IMR-90 (cell line): ENCODE measurements around the gene COL5A1. TPM values are rescaled to one million over a fixed set of nuclear protein-coding genes. Genes with fewer than 3 reads are reported as not detected.
A peak's percentile ranks its signal among the peaks of the same experiment; 100 is the strongest.

Experiments
- ATAC-seq: fragments of 200-7000 bp; cut with Tn5 transposase; 2 replicates; pipeline ENCODE4 v1.9.1; 2020; ENCODE audit warnings: low read depth, mild to moderate bottlenecking, moderate library complexity
- BruUV-seq: library from RNA; stranded (reverse); fragments of 400-500 nt; replicated peaks from 2 replicates; lab custom pipeline; 2021; lab: Mats Ljungman, UMichigan
- CTCF ChIA-PET: fragments of 300-600 bp; formaldehyde crosslinking; extraction: SDS; loops from one replicate; lab custom pipeline; 2021; ENCODE audit warnings: antibody characterized with exemption; lab: Yijun Ruan, JAX
- POLR2A ChIA-PET: fragments of 300-600 bp; sonication (Branson Sonifier 250); formaldehyde crosslinking; loops from one replicate; lab custom pipeline; 2022; ENCODE audit warnings: antibody characterized with exemption; ENCODE audit not compliant: unreplicated experiment; lab: Charles Lee
- DNase-seq: peaks from one replicate; pipeline ENCODE4 v3.0.0; 2013
- H2AFZ ChIP-seq: replicated peaks from 2 replicates; pipeline ENCODE3; 2013; ENCODE audit warnings: low read length, mild to moderate bottlenecking; ENCODE audit not compliant: poor library complexity
- H2AK5ac ChIP-seq: 2 replicates; pipeline ENCODE4 v1.6.1; 2013; ENCODE audit warnings: low read depth, low read length, inconsistent platforms
- H2AK9ac ChIP-seq: replicated peaks from 2 replicates; pipeline ENCODE3; 2013; ENCODE audit warnings: mild to moderate bottlenecking, low read depth, low read length, moderate library complexity; ENCODE audit not compliant: poor library complexity
- H2BK120ac ChIP-seq: 2 replicates; pipeline ENCODE4 v1.6.1; 2013; ENCODE audit warnings: low read depth, low read length, inconsistent platforms
- H2BK15ac ChIP-seq: 3 replicates; pipeline ENCODE4 v1.6.1; 2013; ENCODE audit warnings: low read depth, low read length, inconsistent platforms
- H2BK20ac ChIP-seq: 2 replicates; pipeline ENCODE4 v1.6.1; 2013; ENCODE audit warnings: low read depth, mild to moderate bottlenecking, inconsistent platforms, low read length, moderate library complexity
- H2BK5ac ChIP-seq: 2 replicates; pipeline ENCODE4 v1.6.1; 2013; ENCODE audit warnings: mild to moderate bottlenecking, low read depth, low read length, inconsistent platforms; ENCODE audit not compliant: poor library complexity, severe bottlenecking
- H3K14ac ChIP-seq: replicated peaks from 2 replicates; pipeline ENCODE4 v1.6.1; 2013; ENCODE audit warnings: low read depth, low read length, inconsistent platforms
- H3K18ac ChIP-seq: 2 replicates; pipeline ENCODE4 v1.6.1; 2013; ENCODE audit warnings: low read depth, low read length, control low read depth
- H3K23ac ChIP-seq: 2 replicates; pipeline ENCODE4 v1.6.1; 2013; ENCODE audit warnings: low read depth, low read length, inconsistent platforms
- H3K27ac ChIP-seq: 2 replicates; pipeline ENCODE4 v1.5.1; 2013; ENCODE audit warnings: mild to moderate bottlenecking, control low read depth, low read length; ENCODE audit not compliant: insufficient read depth
- H3K27me3 ChIP-seq: 2 replicates; pipeline ENCODE4 v1.6.1; 2013; ENCODE audit warnings: low read length; ENCODE audit not compliant: control insufficient read depth, insufficient read depth
- H3K36me3 ChIP-seq: 2 replicates; pipeline ENCODE4 v1.6.1; 2013; ENCODE audit warnings: low read length, mixed read lengths; ENCODE audit not compliant: control insufficient read depth, insufficient read depth
- H3K4ac ChIP-seq: 2 replicates; pipeline ENCODE4 v1.6.1; 2013; ENCODE audit warnings: low read depth, low read length, inconsistent platforms
- H3K4me1 ChIP-seq: 2 replicates; pipeline ENCODE4 v1.6.1; 2013; ENCODE audit warnings: low read length, mixed read lengths; ENCODE audit not compliant: control insufficient read depth, insufficient read depth
- H3K4me2 ChIP-seq: 2 replicates; pipeline ENCODE4 v1.6.1; 2013; ENCODE audit warnings: low read depth, mild to moderate bottlenecking, control low read depth, low read length, moderate library complexity
- H3K4me3 ChIP-seq: 2 replicates; pipeline ENCODE4 v1.5.1; 2013; ENCODE audit warnings: low read depth, mild to moderate bottlenecking, control low read depth, low read length, moderate library complexity; ENCODE audit not compliant: insufficient read depth
- H3K56ac ChIP-seq: 2 replicates; pipeline ENCODE4 v1.6.1; 2013; ENCODE audit warnings: low read length, inconsistent platforms; ENCODE audit not compliant: insufficient read depth; ENCODE audit errors: extremely low read depth
- H3K79me1 ChIP-seq, 2 experiments: 2 replicates each; pipeline ENCODE4 v1.6.1; 2013; ENCODE audit warnings: low read length in 2 of 2, inconsistent platforms in 1 of 2, low read depth in 1 of 2
- H3K9ac ChIP-seq: 2 replicates; pipeline ENCODE4 v1.6.1; 2013; ENCODE audit warnings: low read depth, low read length, control low read depth
- H3K9me1 ChIP-seq: 2 replicates; pipeline ENCODE4 v1.6.1; 2013; ENCODE audit warnings: low read length, inconsistent platforms; ENCODE audit not compliant: insufficient read depth
- H3K9me3 ChIP-seq: 2 replicates; pipeline ENCODE4 v1.6.1; 2013; ENCODE audit warnings: low read length; ENCODE audit not compliant: control insufficient read depth, insufficient read depth
- H4K20me1 ChIP-seq: 2 replicates; pipeline ENCODE4 v1.6.1; 2013; ENCODE audit warnings: low read length, inconsistent platforms; ENCODE audit not compliant: insufficient read depth
- H4K5ac ChIP-seq: 2 replicates; pipeline ENCODE4 v1.6.1; 2013; ENCODE audit warnings: mild to moderate bottlenecking, low read depth, low read length, control low read depth
- H4K8ac ChIP-seq, 2 experiments: 2 replicates each; pipeline ENCODE4 v1.6.1; 2013; ENCODE audit warnings: low read depth in 2 of 2, low read length in 2 of 2, control low read depth in 1 of 2, inconsistent platforms in 1 of 2
- H4K91ac ChIP-seq: 2 replicates; pipeline ENCODE4 v1.6.1; 2013; ENCODE audit warnings: low read depth, low read length, inconsistent platforms; ENCODE audit not compliant: insufficient read depth
- CEBPB ChIP-seq: IDR thresholded peaks from 2 replicates; pipeline ENCODE4 v1.6.1; 2012; ENCODE audit warnings: low read depth, low read length, improper control_type of control experiment
- CHD1 ChIP-seq: IDR thresholded peaks from 2 replicates; pipeline ENCODE4 v1.6.1; 2012; ENCODE audit warnings: low read depth, low read length, improper control_type of control experiment
- FOS ChIP-seq: fragments of 150-350 bp; IDR thresholded peaks from 2 replicates; pipeline ENCODE4 v1.6.1; 2016; ENCODE audit warnings: low read depth, low read length
- MAFK ChIP-seq: IDR thresholded peaks from 2 replicates; pipeline ENCODE4 v1.6.1; 2012; ENCODE audit warnings: low read depth, low read length, improper control_type of control experiment
- MAZ ChIP-seq: IDR thresholded peaks from 2 replicates; pipeline ENCODE4 v1.6.1; 2012; ENCODE audit warnings: low read depth, mild to moderate bottlenecking, low read length, improper control_type of control experiment, moderate library complexity, borderline replicate concordance
- MXI1 ChIP-seq: IDR thresholded peaks from 2 replicates; pipeline ENCODE4 v1.6.1; 2012; ENCODE audit warnings: low read depth, mild to moderate bottlenecking, low read length, moderate library complexity, borderline replicate concordance
- NFE2L2 ChIP-seq: fragments of 150-350 bp; IDR thresholded peaks from 2 replicates; pipeline ENCODE4 v1.6.1; 2016; ENCODE audit warnings: low read depth, mild to moderate bottlenecking, low read length
- RAD21 ChIP-seq: IDR thresholded peaks from 2 replicates; pipeline ENCODE4 v1.6.1; 2012; ENCODE audit warnings: low read length, improper control_type of control experiment
- RCOR1 ChIP-seq: IDR thresholded peaks from 2 replicates; pipeline ENCODE4 v1.6.1; 2012; ENCODE audit warnings: mild to moderate bottlenecking, low read length, improper control_type of control experiment; ENCODE audit not compliant: insufficient replicate concordance
- SMC3 ChIP-seq: fragments of 150-350 bp; IDR thresholded peaks from 2 replicates; pipeline ENCODE4 v1.6.1; 2016; ENCODE audit warnings: low read depth, mild to moderate bottlenecking, antibody characterized with exemption, low read length, moderate library complexity
- USF2 ChIP-seq: fragments of 150-350 bp; IDR thresholded peaks from 2 replicates; pipeline ENCODE4 v1.6.1; 2017; ENCODE audit warnings: mild to moderate bottlenecking, antibody characterized with exemption, low read length, low read depth
- WGBS, 2 experiments: methylation state at CpG; one replicate each; pipeline versions ENCODE4 v1.1.5 to v1.1.7; 2013; ENCODE audit warnings: missing lambda C conversion rate in 2 of 2; ENCODE audit not compliant: insufficient read length in 1 of 2; ENCODE audit errors: extremely low coverage in 2 of 2; 5-methylcytosine and 5-hydroxymethylcytosine counted together
- dilution Hi-C: fragments of 300-500 bp; cut with HindIII; formaldehyde crosslinking; loops from one replicate; pipeline ENCODE4 v1.14.3; 2018; ENCODE audit warnings: low sequenced_read_pairs; ENCODE audit not compliant: unreplicated experiment
- in situ Hi-C: fragments of 300-500 bp; cut with MboI; formaldehyde crosslinking; loops from 3 replicates; pipeline ENCODE4 v1.14.3; 2019; ENCODE audit warnings: low sequenced_read_pairs, inconsistent platforms, mixed read lengths
- intact Hi-C: fragments of 100-400 bp; cut with micrococcal nuclease; formaldehyde crosslinking; loops from 2 replicates; pipeline ENCODE4 v1.10.0; 2022
- polyA plus RNA-seq, 3 experiments: library from polyadenylated mRNA; depleted of rRNA; stranded (reverse); fragments of >200 nt; gene quantifications; 2 replicates each; pipeline ENCODE4 v1.2.3, GENCODE V29; 2012; ENCODE audit warnings: low replicate concordance in 1 of 3
- total RNA-seq: library from RNA; depleted of rRNA; stranded (reverse); fragments of >200 nt; gene quantifications from 2 replicates; pipeline ENCODE4 v1.2.3, GENCODE V29; 2012
- TF ChIP-seq, protein P1 (sequence below): fragments of 150-350 bp; IDR thresholded peaks from 2 replicates; pipeline ENCODE4 v1.6.1; 2016; ENCODE audit warnings: low read depth, mild to moderate bottlenecking, low read length, moderate library complexity, borderline replicate concordance

The COL5A1 gene
- total and polyA plus RNA-seq, 2 of the 4 experiments (the other 2 are of a cell fraction): 19.2 to 173 TPM

DNA sequence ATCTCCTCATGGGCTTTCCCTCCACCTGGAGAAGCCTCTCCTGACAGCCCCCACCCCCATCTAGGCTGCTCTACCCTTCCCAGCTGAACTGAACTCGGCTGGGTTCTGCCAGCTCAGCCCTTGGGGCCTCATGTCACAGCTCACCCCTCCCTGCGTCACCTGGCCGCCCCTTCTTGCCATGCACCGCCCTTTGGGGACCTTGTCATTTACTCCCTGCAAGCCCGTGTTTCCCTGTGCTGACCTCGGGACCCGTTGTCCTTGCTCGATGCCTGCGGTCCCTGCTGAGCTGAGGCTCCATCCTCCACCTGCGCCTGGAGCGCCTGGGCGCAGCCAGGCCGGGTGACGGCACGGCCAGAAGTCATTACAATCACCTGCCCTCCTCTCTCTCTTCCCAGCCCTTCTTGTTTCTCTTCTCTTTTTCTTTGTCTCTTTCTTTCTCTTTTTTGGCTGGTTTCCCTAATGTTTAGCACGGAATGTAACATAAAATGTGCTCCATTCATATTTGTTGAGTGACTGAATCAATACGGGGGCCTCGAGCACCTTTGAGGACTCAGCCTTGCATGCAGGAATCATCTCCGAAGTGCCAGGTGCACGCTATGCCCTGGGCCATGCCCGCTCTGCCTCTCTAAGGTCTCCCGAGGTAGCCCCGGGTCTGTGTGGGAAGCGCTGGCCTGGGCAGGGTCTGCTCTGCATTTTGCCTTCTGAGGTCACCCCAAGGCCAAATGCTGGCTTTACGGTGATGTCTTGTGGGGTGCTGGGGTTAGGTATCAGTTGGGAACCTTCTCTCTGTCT is 48.1 kb upstream of the COL5A1 start:
- peak overlapping the region; percentile 96; the same call in 2 of the 3 replicates for H2BK15ac ChIP-seq
- peak overlapping the region; percentile 56 for H2AFZ ChIP-seq
- no peaks in the 10 kb centered on the region for H3K9me3 ChIP-seq
- H2BK5ac ChIP-seq: no peak overlapping the region
- no peak overlapping the region for H3K9ac ChIP-seq
- 0 out of 4 replicates have a peak, but pooled peaks cover 0 to 3% of the 10 kb centered on the region in 2 experiments for H3K79me1 ChIP-seq
- peak overlapping the region; percentile 72 for H2AK9ac ChIP-seq
- dilution Hi-C loops: no loop called here
- no peak overlapping the region for H3K18ac ChIP-seq
- in situ Hi-C loops: no loop called here
- POLR2A ChIA-PET: no interaction called here
- CTCF ChIA-PET: no interaction called here
- H3K23ac ChIP-seq: no peak overlapping the region; the same call in 1 of the 2 replicates
- no TSS peak for BruUV-seq
- no peak overlapping the region for H3K4me3 ChIP-seq
- H3K4me1 ChIP-seq: peaks cover 17% of the 10 kb centered on the region
- TF ChIP-seq MAFK (no peak), MAZ (no peak), CHD1 (no peak), CEBPB (no peak), FOS (no peak), NFE2L2 (no peak), SMC3 (no peak), RAD21 (no peak), RCOR1 (no peak), MXI1 (no peak), USF2 (no peak)
- TF ChIP-seq, protein P1, sequence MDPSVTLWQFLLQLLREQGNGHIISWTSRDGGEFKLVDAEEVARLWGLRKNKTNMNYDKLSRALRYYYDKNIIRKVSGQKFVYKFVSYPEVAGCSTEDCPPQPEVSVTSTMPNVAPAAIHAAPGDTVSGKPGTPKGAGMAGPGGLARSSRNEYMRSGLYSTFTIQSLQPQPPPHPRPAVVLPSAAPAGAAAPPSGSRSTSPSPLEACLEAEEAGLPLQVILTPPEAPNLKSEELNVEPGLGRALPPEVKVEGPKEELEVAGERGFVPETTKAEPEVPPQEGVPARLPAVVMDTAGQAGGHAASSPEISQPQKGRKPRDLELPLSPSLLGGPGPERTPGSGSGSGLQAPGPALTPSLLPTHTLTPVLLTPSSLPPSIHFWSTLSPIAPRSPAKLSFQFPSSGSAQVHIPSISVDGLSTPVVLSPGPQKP: no peak
- no peak for DNase-seq
- no peak overlapping the region for H3K56ac ChIP-seq
- no peak overlapping the region; a peak in 2 of 4 replicates for H4K8ac ChIP-seq
- ATAC-seq: no peak
- peaks cover 28% of the 10 kb centered on the region for H3K9me1 ChIP-seq
- H3K36me3 ChIP-seq: no peaks in the 10 kb centered on the region
- H2BK20ac ChIP-seq: peak overlapping the region; percentile 97
- no peak overlapping the region for H3K4me2 ChIP-seq
- 77% methylated on average over 14 of the region's 25 CpGs; no CpG with 5 or more reads in 1 of the 2 experiments for WGBS, 2 experiments
- no peaks in the 10 kb centered on the region for H4K20me1 ChIP-seq
- H3K4ac ChIP-seq: peak overlapping the region; percentile 95
- H4K5ac ChIP-seq: 0 out of 2 replicates have a peak overlapping the region, but pooled peaks have one; percentile 24
- peak overlapping the region; percentile 95 for H2BK120ac ChIP-seq
- H3K14ac ChIP-seq: peak overlapping the region; percentile 92
- peak overlapping the region; percentile 96 for H2AK5ac ChIP-seq
- H4K91ac ChIP-seq: peak overlapping the region; percentile 95
- H3K27me3 ChIP-seq: no peaks in the 10 kb centered on the region
- intact Hi-C loops: no loop called here
- no peak overlapping the region for H3K27ac ChIP-seq
